Left lung (tissue), 10 donors: Measurements from ENCODE around the gene MBTPS1. TPM values are rescaled to one million over a fixed set of nuclear protein-coding genes. Genes with fewer than 3 reads are reported as not detected.
A peak's percentile ranks its signal among the peaks of the same experiment; 100 is the strongest.

Source experiments
- ATAC-seq: fragments of 200-7000 bp; cut with Tn5 transposase; one replicate; pipeline ENCODE4 v1.9.1; 2020; ENCODE audit warnings: moderate library complexity
- DNase-seq, 4 donors: peaks; one replicate each; pipeline ENCODE4 v3.0.0-alpha.2; 2013 to 2020
- H3K27ac ChIP-seq, 2 donors: fragments of 200-600 bp; sonication (generic) in 1 of 2; one replicate each; pipeline versions ENCODE4 v1.5.0 to v1.8.0; 2020 to 2021
- H3K27me3 ChIP-seq, 2 donors: fragments of 200-600 bp; sonication (generic) in 1 of 2; one replicate each; pipeline versions ENCODE4 v1.5.0 to v1.8.0; 2020 to 2021
- H3K36me3 ChIP-seq, 2 donors: fragments of 200-600 bp; sonication (generic) in 1 of 2; one replicate each; pipeline versions ENCODE4 v1.5.0 to v1.8.0; 2020 to 2021
- H3K4me1 ChIP-seq, 2 donors: fragments of 200-600 bp; one replicate each; pipeline ENCODE4 v1.8.0; 2021
- H3K4me3 ChIP-seq, 2 donors: fragments of 200-600 bp; sonication (generic) in 1 of 2; one replicate each; pipeline versions ENCODE4 v1.5.0 to v1.8.0; 2020 to 2021; ENCODE audit warnings: mild to moderate bottlenecking in 1 of 2
- H3K9me3 ChIP-seq, 2 donors: fragments of 200-600 bp; sonication (generic) in 1 of 2; one replicate each; pipeline versions ENCODE4 v1.5.0 to v1.8.0; 2020 to 2021
- intact Hi-C, 2 donors: fragments of 100-400 bp; cut with DNase I; formaldehyde crosslinking; loops; one replicate each; pipeline versions ENCODE4 v1.11.2 to v1.14.2; 2022
- polyA plus RNA-seq, 6 donors: library from polyadenylated mRNA; unstranded; fragments of 120-200 nt; gene quantifications; one replicate each; pipeline ENCODE4 v1.2.1, GENCODE V29; 2013; ENCODE audit not compliant: insufficient read length in 6 of 6
- total RNA-seq, 2 donors: library from RNA; stranded (reverse); fragmentation: NEBNext Ultra II Directional; extraction: Animal tissue kit (Norgen Biotek cat#: 25700); gene quantifications; one replicate each; pipeline ENCODE4 v1.2.1, GENCODE V29; 2021
- TF ChIP-seq, protein P1 (sequence below), 2 donors: fragments of 200-600 bp; sonication (generic) in 1 of 2; IDR thresholded peaks; one replicate each; pipeline versions ENCODE4 v1.5.0 to v1.8.0; 2021; ENCODE audit warnings: antibody characterized with exemption in 2 of 2
- donor health status: DM: no; HTN: yes; CAD: no.
- donor health status: DM: no; HTN: no; CAD: no.

The MBTPS1 gene
- total and polyA plus RNA-seq, 8 donors: 86.4 to 121 (median 116) TPM

DNA sequence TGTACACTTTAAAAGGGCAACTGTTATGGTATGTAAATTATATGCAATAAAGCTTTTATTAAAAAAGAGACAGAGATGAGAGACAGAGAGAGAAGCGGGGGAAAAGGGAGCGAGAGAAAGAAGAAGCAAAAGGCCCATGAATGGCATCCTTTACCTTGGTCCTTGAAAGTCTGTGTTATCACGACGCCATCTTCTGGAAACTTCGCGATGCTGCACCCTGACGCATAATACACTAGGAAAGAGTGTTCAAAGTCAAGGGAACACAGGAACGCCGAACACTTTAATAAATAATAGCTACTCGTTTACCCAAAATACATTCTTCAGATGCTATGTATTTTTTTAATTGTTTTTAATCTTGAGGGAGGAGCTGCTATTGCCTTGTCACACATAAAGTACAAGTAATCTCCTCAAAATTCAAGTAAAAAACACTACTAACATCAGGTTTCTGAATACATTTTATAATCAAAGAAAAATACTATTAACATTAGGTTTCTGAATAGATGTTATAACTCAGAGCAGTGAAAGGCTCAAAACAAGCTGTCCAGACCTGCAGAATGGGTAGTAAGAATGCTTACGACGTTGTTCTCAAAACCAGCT is 51.1 kb downstream of the MBTPS1 start:
- intact Hi-C loops: no loop called here

DNA sequence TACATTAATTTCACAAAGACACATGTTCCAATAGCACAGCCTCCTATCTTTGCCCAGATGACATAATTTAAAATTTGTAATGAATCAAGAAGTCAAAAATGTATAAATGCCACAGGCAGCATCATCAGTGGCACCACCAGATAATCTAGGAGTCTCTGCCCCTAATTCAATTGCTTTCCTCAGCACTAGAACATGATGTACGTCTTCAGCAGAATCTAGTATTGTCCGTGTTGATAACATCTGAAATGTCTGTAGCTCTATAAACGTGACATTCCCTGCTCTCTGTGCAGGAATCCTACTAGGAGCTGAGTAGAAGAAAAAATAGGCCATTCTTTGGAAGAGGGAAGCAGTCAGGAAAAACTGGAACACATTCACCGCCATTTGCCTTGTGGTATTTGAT is 52.8 kb downstream of the MBTPS1 start:
- H3K9me3 ChIP-seq: no peaks in the 10 kb centered on the region
- no peak overlapping the region for H3K4me3 ChIP-seq
- no peak for ATAC-seq
- peaks cover 0 to 7% of the 10 kb centered on the region in 2 donors for H3K4me1 ChIP-seq
- intact Hi-C loops: loop anchor here in 1 of 2 donors (5.0 kb wide), 1 partner anchor 97 kb away; the partner anchor contains the start of gene NECAB2
- H3K36me3 ChIP-seq: peaks cover 0 to 97% of the 10 kb centered on the region in 2 donors
- TF ChIP-seq, protein P1, sequence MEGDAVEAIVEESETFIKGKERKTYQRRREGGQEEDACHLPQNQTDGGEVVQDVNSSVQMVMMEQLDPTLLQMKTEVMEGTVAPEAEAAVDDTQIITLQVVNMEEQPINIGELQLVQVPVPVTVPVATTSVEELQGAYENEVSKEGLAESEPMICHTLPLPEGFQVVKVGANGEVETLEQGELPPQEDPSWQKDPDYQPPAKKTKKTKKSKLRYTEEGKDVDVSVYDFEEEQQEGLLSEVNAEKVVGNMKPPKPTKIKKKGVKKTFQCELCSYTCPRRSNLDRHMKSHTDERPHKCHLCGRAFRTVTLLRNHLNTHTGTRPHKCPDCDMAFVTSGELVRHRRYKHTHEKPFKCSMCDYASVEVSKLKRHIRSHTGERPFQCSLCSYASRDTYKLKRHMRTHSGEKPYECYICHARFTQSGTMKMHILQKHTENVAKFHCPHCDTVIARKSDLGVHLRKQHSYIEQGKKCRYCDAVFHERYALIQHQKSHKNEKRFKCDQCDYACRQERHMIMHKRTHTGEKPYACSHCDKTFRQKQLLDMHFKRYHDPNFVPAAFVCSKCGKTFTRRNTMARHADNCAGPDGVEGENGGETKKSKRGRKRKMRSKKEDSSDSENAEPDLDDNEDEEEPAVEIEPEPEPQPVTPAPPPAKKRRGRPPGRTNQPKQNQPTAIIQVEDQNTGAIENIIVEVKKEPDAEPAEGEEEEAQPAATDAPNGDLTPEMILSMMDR (IDR thresholded peaks at IDR 0.05): no peak
- no peaks in the 10 kb centered on the region for H3K27me3 ChIP-seq
- no peak for DNase-seq
- no peak overlapping the region for H3K27ac ChIP-seq

More for the DNA sequence above, 51.1 kb downstream of the MBTPS1 start:
- Histone ChIP-seq H3K36me3 (peaks cover 0 to 97% of the 10 kb centered on the region in 2 donors), H3K27ac (no peak overlapping the region), H3K4me3 (no peak overlapping the region), H3K27me3 (no peaks in the 10 kb centered on the region), H3K9me3 (no peaks in the 10 kb centered on the region), H3K4me1 (peaks cover 0 to 18% of the 10 kb centered on the region in 2 donors)
- ATAC-seq (peak; percentile 61), DNase-seq (peak in 1 of 4 donors; percentile 48)
- TF ChIP-seq, protein P1 (IDR thresholded peaks at IDR 0.05): peak; percentile 49 to 57

DNA sequence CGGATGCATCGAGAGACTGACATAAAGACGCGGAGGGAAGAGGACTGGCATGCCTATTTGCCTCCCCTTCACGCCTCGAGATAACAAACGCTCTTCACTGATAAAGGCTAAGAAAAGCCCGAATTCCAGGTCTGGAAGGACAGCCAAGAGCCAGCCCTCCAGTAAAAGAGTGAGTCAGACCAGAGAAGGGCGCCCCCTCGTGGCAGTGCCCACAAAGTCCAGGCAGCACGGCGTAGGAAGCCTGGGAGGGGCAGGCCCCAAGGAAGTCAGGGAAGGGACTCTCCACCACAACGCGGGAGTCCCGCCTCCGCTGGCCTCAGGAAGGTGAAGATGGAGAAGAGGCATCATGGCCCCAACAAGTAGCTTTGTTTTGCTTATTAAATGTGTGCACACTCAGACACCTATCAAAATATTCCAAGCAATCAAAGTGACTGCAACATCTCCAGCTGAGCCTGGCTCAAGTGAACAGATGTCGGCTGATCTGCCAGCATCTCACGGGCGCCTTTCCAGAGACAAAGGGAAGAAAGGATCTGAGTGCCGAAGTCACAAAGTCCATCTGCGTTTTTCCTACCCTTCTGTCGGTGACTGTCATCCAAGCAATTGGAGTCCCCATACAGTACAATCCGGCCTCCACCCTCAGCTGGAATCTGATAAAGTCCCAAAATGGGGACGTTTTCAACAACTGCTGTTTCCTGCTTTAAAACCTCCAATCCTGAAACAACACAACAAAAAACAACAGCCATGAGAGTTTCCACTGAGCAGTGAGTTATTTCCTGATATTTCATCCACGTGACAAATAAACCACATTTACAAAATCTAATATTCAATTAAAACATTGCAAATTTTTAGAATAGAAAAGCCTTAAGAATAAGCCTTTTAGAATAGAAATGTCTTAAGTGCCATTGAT is 53.8 kb downstream of the MBTPS1 start:
- peaks cover 0 to 97% of the 10 kb centered on the region in 2 donors for H3K36me3 ChIP-seq
- peak; percentile 39 to 93 (median 71) for DNase-seq
- TF ChIP-seq, protein P1 (IDR thresholded peaks at IDR 0.05): peak; percentile 85 to 88
- peaks cover 0 to 4% of the 10 kb centered on the region in 2 donors for H3K4me1 ChIP-seq
- H3K27ac ChIP-seq: no peak overlapping the region
- H3K9me3 ChIP-seq: no peaks in the 10 kb centered on the region
- intact Hi-C loops: loop anchor here in 1 of 2 donors (5.0 kb wide), 1 partner anchor 96 kb away; the partner anchor contains the start of gene NECAB2
- peak; percentile 97 for ATAC-seq
- no peaks in the 10 kb centered on the region for H3K27me3 ChIP-seq
- H3K4me3 ChIP-seq: no peak overlapping the region

DNA sequence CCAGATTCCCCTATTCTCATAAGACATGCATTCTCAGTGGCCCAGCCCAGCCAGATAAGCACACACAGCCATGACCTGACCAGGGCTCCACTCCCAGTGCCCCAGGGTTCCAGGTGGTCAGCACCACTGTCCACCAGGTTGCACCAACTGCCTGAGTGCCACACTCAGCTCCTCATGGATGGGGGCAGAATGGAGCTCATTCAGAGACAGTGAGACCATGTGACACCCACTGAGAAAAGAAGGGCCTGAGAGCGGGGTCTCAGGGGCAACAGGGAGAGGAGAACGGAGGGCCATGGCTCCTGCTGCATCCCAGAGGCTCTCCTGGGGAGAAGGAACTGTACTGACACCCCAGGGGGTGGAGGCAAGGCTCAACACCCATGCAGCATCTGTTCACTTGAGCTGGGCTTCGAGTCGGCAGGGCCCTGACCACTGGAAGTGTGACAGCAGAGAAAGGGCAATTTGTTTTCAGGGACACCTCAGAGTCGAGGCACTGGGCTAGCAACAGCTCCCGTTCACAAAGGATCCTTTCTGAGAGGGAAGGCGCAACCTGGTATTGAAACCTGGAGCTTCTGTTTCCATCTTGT is 55.4 kb downstream of the MBTPS1 start:
- TF ChIP-seq, protein P1 (IDR thresholded peaks at IDR 0.05): no peak
- no peaks in the 10 kb centered on the region for H3K27me3 ChIP-seq
- peaks cover 0 to 4% of the 10 kb centered on the region in 2 donors for H3K4me1 ChIP-seq
- no peak overlapping the region for H3K27ac ChIP-seq
- ATAC-seq (no peak), DNase-seq (no peak)
- intact Hi-C loops: loop anchor here in 1 of 2 donors (5.0 kb wide), 1 partner anchor 94 kb away; the partner anchor contains the start of gene NECAB2
- peaks cover 0 to 97% of the 10 kb centered on the region in 2 donors for H3K36me3 ChIP-seq
- H3K9me3 ChIP-seq: no peaks in the 10 kb centered on the region
- H3K4me3 ChIP-seq: no peak overlapping the region
